ENCODE results near the gene PRAMEF17. TPM values are rescaled to one million over a fixed set of nuclear protein-coding genes. Genes with fewer than 3 reads are reported as not detected.
"Not testable (repeated sequence)": the region's sequence is repeated elsewhere in the genome, so short reads cannot be mapped to it uniquely, and the experiment has no call there.

The PRAMEF17 gene
- total RNA-seq, 2 donors from 2014 or later = not detected

DNA sequence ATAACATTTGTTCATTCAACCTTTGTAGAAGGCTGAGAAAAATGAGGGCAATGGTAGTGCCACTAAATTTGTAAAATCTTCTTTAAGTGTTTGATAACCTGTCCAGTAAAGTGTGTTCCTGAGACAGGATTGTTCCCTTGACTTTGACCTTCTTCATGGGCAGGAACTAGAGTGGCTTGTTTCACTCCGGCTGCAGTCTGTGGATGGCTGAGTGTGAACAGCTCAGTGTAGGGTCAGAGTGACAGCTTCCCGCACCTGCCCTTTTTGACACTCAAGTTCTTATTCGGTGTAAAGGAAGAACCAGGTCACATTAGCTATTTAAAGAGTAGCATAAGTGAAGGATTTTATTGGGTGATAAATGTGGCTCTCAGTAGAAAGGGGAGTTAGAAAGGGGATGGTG lies 9.1 kb upstream of the PRAMEF17 start:
- DNase-seq; H3K27ac ChIP-seq; ATAC-seq; H3K9me3 ChIP-seq; H3K27me3 ChIP-seq; H3K36me3 ChIP-seq (replicated peaks in 1 of 2; ENCODE audit: insufficient read depth in 1 of 2, low read depth in 2 of 2); intact Hi-C loops (cut with DNase I); H3K4me1 ChIP-seq; H3K4me3 ChIP-seq: not testable (repeated sequence)
- WGBS, 2 donors = 52 to 78% methylated on average over 3 of the region's 3 CpGs

DNA sequence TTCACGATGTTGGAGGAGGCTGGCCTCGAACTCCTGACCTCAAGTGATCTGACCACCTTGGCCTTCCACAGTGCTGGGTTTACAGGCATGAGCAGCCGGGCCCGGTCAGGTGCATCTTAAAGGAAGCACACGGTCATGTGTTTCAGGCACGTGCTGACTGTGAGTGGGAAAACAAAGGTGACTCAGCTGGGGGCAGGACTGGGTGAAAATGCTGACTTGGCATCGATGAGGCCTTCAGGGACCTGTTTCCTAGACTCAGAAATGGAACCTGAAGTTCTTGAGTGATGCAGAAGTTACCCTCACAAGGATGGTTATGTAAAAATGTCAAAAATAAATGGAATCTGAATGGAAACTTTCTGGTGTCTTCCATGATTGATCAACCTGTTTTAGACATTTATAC lies 3.6 kb downstream of the PRAMEF17 start:
- intact Hi-C loops (cut with DNase I); H3K36me3 ChIP-seq (replicated peaks in 1 of 2; ENCODE audit: insufficient read depth in 1 of 2, low read depth in 2 of 2); H3K9me3 ChIP-seq; DNase-seq; H3K27ac ChIP-seq; H3K4me3 ChIP-seq; H3K27me3 ChIP-seq; ATAC-seq; H3K4me1 ChIP-seq: not testable (repeated sequence)
- WGBS, 2 donors = 62 to 70% methylated on average over 7 of the region's 7 CpGs

GRCh38 chr1:13394761-13395160 lies 5.3 kb downstream of the PRAMEF17 start:
- H3K27me3 ChIP-seq; H3K4me3 ChIP-seq; H3K27ac ChIP-seq; H3K36me3 ChIP-seq (replicated peaks in 1 of 2; ENCODE audit: insufficient read depth in 1 of 2, low read depth in 2 of 2); H3K4me1 ChIP-seq; ATAC-seq; intact Hi-C loops (cut with DNase I); DNase-seq; H3K9me3 ChIP-seq: not testable (repeated sequence)
- 85 to 88% methylated on average over 4 to 16 of the region's 32 CpGs for WGBS, 2 donors

DNA sequence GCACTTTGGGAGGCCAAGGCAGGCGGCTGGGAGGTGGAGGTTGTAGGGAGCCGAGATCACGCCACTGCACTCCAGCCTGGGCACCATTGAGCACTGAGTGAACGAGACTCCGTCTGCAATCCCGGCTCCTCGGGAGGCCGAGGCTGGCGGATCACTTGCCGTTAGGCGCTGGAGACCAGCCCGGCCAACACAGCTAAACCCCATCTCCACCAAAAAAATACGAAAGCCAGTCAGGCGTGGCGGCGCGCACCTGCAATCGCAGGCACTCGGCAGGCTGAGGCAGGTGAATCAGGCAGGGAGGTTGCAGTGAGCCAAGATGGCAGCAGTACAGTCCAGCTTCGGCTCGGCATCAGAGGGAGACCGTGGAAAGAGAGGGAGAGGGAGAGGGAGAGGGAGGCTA lies 5.9 kb downstream of the PRAMEF17 start:
- intact Hi-C loops (cut with DNase I); H3K36me3 ChIP-seq (replicated peaks in 1 of 2; ENCODE audit: insufficient read depth in 1 of 2, low read depth in 2 of 2); H3K27ac ChIP-seq; H3K27me3 ChIP-seq; H3K4me1 ChIP-seq; H3K4me3 ChIP-seq; ATAC-seq; DNase-seq; H3K9me3 ChIP-seq: not testable (repeated sequence)
- WGBS, 2 donors = 91 to 96% methylated on average over 10 to 14 of the region's 22 CpGs

- intact Hi-C loops (cut with DNase I) = no loop called here
- no peak overlapping the region for H3K27ac ChIP-seq
- H3K9me3 ChIP-seq = peaks cover 0 to 5% (median 0%) of the 10 kb centered on the region in 3 donors
- DNase-seq (no peak), ATAC-seq (no peak)
- no peaks in the 10 kb centered on the region for H3K36me3 ChIP-seq (replicated peaks in 1 of 2; ENCODE audit: insufficient read depth in 1 of 2, low read depth in 2 of 2)
- H3K27me3 ChIP-seq = no peaks in the 10 kb centered on the region
- H3K4me1 ChIP-seq = no peaks in the 10 kb centered on the region
- no peak for TF ChIP-seq POLR2A (IDR thresholded peaks at IDR 0.05)
- TF ChIP-seq CTCF (IDR thresholded peaks at IDR 0.05) = no peak
- no peak overlapping the region for H3K4me3 ChIP-seq
- WGBS, 2 donors = 33 to 55% methylated on average over 4 of the region's 4 CpGs
Measured at GRCh38 chr1:13407811-13408210, 18.4 kb downstream of the PRAMEF17 start.

GRCh38 chr1:13410150-13410549 lies 20.7 kb downstream of the PRAMEF17 start, which contains the start of gene PRAMEF20:
TSS of gene PRAMEF20 (plus strand) at chr1:13410450. CDS start at chr1:13416355, 5,905 bp downstream.
- ATAC-seq; H3K36me3 ChIP-seq (replicated peaks in 1 of 2; ENCODE audit: insufficient read depth in 1 of 2, low read depth in 2 of 2); DNase-seq; intact Hi-C loops (cut with DNase I); H3K27me3 ChIP-seq; H3K9me3 ChIP-seq; H3K27ac ChIP-seq; H3K4me1 ChIP-seq; H3K4me3 ChIP-seq: not testable (repeated sequence)
- WGBS, 2 donors = 46 to 60% methylated on average over 4 of the region's 4 CpGs

- no peak overlapping the region for H3K27ac ChIP-seq
- H3K9me3 ChIP-seq = no peaks in the 10 kb centered on the region
- no peak for TF ChIP-seq CTCF (IDR thresholded peaks at IDR 0.05)
- TF ChIP-seq POLR2A (IDR thresholded peaks at IDR 0.05) = no peak
- H3K4me1 ChIP-seq = no peaks in the 10 kb centered on the region
- WGBS, 2 donors = 85 to 88% methylated on average over 5 to 8 of the region's 13 CpGs
- no peaks in the 10 kb centered on the region for H3K27me3 ChIP-seq
- H3K4me3 ChIP-seq = no peak overlapping the region
- no peaks in the 10 kb centered on the region for H3K36me3 ChIP-seq (replicated peaks in 1 of 2; ENCODE audit: insufficient read depth in 1 of 2, low read depth in 2 of 2)
- DNase-seq (no peak), ATAC-seq (no peak)
- intact Hi-C loops (cut with DNase I) = no loop called here
Measured at GRCh38 chr1:13430495-13430894, 41.1 kb downstream of the PRAMEF17 start.

Data from body of pancreas (tissue), 4 donors.